ENCODE data around the gene TXNDC17.

DNA sequence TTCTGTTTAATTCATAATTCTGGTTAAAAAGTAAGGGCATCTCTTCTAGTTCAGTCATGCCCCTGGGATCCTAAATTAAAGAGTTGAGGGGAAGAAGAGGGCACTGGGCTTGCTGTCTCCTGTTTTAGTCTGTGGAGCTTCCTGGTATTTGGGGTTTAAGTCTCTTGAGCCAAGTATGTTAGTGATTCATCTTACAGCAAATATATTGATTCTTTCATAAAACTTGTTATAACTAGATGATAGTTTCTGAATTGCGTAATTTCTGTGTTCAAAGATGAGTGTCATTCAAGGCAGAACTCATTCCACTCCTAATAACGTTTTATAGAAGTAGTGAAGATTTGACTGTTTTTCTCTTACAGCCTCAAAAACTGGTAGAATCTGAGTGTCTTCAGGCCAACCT, 1.7 kb downstream of the TXNDC17 start:
- TF ChIP-seq YY1 (IDR thresholded peaks at IDR 0.05; ENCODE audit: insufficient read depth, insufficient read length) (no peak), SUZ12 (IDR thresholded peaks at IDR 0.05; ENCODE audit: extremely low read depth, insufficient read depth, insufficient read length) (no peak)

Data from NT2/D1 (cell line).